Neural cell (in vitro differentiated cells): ENCODE measurements around the gene HAS3.

Experiments used
- EZH2 ChIP-seq: fragments of 200-600, 300-800 bp; shearing (Covaris generic), sonication (generic); IDR thresholded peaks from 2 replicates; pipeline ENCODE4 v1.6.1; 2014; ENCODE audit warnings: antibody characterized with exemption, low read length, borderline replicate concordance, mild to moderate bottlenecking; ENCODE audit not compliant: insufficient read depth, poor library complexity, severe bottlenecking
- POLR2AphosphoS5 ChIP-seq: IDR thresholded peaks from 2 replicates; pipeline ENCODE4 v1.6.1; 2012

DNA sequence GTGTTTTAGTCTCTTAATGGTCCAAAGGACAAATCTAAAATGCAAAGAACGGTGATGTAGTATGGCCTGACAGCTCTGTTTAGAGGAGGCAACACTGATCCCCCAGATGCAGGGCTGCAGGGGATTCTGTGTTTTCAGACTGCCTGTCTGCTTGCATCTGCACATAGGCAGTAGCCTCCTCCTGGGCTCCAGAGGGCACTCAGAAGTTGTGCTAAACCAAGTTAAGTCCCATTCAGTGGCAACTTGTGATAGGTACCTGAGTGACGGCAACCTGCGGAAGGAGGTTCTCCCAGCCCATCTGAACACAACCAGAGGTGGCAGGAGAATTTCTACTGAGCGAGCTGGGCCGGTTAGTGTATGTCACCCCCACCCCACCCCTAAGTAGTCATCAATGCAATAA is 9.9 kb downstream of the HAS3 start:
- TF ChIP-seq POLR2AphosphoS5 (no peak), EZH2 (no peak)
